ENCODE results near the gene RNU6-9.
A peak's percentile ranks its signal among the peaks of the same experiment; 100 is the strongest.

RNU6-9 gene

GRCh38 chr19:929203-929890 lies 36.1 kb downstream of the RNU6-9 start:
- no peak overlapping the region for H3K4me3 ChIP-seq (ENCODE audit: low read depth, low read length)
- TF ChIP-seq CTCF (IDR thresholded peaks at IDR 0.05; ENCODE audit: insufficient read depth, low read depth, low read length, missing control alignments) = no peak
- no peak for DNase-seq (ENCODE audit: low read depth)

GRCh38 chr19:929891-930258 lies 36.6 kb downstream of the RNU6-9 start:
- no peak for DNase-seq (ENCODE audit: low read depth)
- no peak for TF ChIP-seq CTCF (IDR thresholded peaks at IDR 0.05; ENCODE audit: insufficient read depth, low read depth, low read length, missing control alignments)
- no peak overlapping the region for H3K4me3 ChIP-seq (ENCODE audit: low read depth, low read length)

DNA sequence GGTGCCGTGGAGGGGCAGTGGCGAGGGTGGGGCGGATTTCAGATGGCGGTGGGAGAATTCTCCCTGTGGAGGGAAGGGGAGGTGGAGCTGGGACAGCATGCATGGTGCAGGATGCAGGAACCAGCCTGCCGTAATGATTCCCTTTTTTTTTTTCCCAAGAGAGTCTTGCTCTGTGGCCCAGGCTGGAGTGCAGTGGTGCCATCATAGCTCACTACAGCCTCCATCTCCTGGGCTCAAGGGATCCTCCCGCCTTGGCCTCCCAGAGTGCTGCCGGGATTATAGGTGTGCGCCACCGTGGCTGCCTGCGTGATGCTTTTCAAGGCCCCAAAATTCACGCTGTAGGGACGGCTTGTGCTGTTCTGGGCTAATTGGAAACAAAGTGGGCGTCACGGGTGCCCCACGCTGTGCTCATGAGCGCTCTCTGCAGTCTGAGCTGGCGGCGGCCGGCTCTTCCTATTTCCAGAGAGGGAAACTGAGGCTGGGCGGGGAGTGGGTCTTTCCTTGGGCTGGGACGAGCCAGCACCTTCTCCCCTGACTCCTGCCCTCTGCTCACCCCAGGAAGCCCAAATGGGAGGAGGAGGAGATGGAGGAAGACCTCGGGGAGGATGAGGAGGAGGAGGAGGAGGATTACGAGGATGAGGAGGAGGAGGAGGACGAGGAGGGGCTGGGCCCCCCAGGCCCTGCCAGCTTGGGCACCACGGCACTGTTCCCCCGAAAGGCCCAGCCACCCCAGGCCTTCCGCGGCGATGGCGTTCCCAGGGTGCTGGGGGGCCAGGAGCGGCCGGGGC lies 38.8 kb downstream of the RNU6-9 start:
- no peak for TF ChIP-seq CTCF (IDR thresholded peaks at IDR 0.05; ENCODE audit: insufficient read depth, low read depth, low read length, missing control alignments)
- H3K4me3 ChIP-seq (ENCODE audit: low read depth, low read length) = peak overlapping the region; percentile 53
- DNase-seq (ENCODE audit: low read depth) = no peak

GRCh38 chr19:932648-933552 lies 39.6 kb downstream of the RNU6-9 start:
- H3K4me3 ChIP-seq (ENCODE audit: low read depth, low read length) = peak overlapping the region; percentile 53
- DNase-seq (ENCODE audit: low read depth) = peak; percentile 58
- no peak for TF ChIP-seq CTCF (IDR thresholded peaks at IDR 0.05; ENCODE audit: insufficient read depth, low read depth, low read length, missing control alignments)

- no peak for TF ChIP-seq CTCF (IDR thresholded peaks at IDR 0.05; ENCODE audit: insufficient read depth, low read depth, low read length, missing control alignments)
- peak overlapping the region; percentile 53 for H3K4me3 ChIP-seq (ENCODE audit: low read depth, low read length)
- DNase-seq (ENCODE audit: low read depth) = no peak
Measured at GRCh38 chr19:933553-933882, 40.2 kb downstream of the RNU6-9 start.

DNA sequence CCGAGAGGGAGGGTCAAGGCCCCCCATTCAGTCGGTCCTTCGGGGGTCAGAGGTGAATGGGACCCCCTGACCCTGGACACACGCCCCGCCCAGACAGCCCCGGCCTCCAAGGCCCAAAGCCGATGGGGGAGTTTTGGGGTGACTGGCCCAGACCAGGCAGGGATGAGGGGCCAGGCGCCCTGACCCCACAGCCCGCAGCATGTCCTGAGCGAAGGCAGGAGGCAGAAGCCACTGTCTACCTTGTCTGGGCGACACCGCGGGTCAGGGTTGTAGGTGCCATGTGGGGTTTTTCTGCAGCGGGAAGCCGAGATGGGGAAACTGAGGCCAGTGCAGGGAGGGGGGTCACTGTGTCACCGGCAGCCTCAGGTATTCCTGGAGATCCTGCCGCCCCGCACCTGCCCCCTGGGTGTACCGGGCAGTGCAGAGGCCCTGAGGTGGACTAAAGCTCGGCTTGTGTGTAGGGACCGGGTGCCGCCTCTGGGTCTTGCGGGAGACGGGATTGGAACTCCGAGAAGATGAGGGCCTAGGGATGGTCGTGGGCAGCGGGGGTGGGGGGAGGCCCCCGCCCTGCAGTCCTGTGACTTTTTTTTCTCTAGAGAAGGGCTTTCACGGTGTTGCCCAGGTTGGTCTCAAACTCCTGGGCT lies 41.0 kb downstream of the RNU6-9 start:
- DNase-seq (ENCODE audit: low read depth) = no peak
- no peak overlapping the region for H3K4me3 ChIP-seq (ENCODE audit: low read depth, low read length)
- no peak for TF ChIP-seq CTCF (IDR thresholded peaks at IDR 0.05; ENCODE audit: insufficient read depth, low read depth, low read length, missing control alignments)

Data from GM12865 (cell line).